Fibroblast of villous mesenchyme (primary cell): ENCODE data around the gene OTOA. TPM values are rescaled to one million over a fixed set of nuclear protein-coding genes. Genes with fewer than 3 reads are reported as not detected.
"Not testable (repeated sequence)": the region's sequence is repeated elsewhere in the genome, so short reads cannot be mapped to it uniquely, and the experiment has no call there.

Source experiments
- DNase-seq: peaks from one replicate; pipeline ENCODE4 v3.0.0-alpha.2; 2010; ENCODE audit warnings: low read depth
- H3K4me3 ChIP-seq: 2 replicates; pipeline ENCODE4 v1.5.1; 2011; ENCODE audit warnings: low read depth, mild to moderate bottlenecking, low read length
- CTCF ChIP-seq: IDR thresholded peaks from 2 replicates; pipeline ENCODE4 v1.5.1; 2012; ENCODE audit warnings: low read depth, mild to moderate bottlenecking, low read length; ENCODE audit not compliant: insufficient read depth
- total RNA-seq: library from RNA; depleted of rRNA; stranded (reverse); fragments of >200 nt; gene quantifications from 2 replicates; pipeline ENCODE4 v1.2.3, GENCODE V29; 2012

The OTOA gene
- total RNA-seq, 1 donor: under 0.01 TPM

DNA sequence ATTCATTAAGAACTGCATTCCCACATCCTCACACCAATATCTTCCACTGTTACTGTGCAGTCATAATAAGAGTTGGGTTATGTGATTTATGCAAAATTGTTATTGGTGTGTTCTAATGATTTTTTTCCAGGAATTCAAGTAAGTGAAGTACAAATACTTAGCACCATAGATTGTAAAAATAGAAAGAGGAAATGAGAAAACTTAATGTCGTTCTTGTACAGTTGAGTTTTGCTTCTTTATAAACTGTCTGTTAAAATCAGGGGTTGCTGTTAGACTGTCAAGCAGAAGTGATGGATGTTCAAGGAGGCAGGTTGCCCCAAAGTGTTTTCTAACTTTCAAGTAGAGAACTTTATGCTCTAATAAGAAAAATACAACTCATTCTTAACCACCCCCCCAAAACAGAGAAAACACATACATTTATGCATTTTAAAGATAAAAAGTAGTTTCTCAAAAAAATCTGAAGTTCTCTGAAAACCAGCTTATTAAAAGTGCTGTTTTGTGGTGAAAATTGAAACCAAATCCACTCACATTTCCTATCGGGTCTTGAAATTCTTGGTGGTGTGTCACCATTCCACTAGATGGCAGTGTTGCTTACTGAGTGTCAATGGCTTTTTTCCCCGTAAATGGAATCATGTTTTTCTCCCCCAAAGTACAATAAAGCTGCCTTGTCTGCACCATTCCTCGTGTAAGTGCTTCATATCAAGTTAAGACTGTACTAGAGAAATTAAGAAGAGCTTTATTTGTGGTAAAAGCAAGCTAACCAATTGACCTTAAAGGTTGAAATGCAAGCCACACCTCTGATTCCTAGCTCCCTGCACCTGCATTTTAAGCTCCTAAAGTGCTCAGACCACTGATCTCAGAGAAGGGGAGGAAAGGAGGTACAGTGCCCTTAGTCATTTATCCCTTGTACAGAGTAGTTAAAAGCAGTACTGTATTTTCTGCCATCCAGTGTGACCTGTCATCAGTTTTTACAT lies 6.7 kb upstream of the OTOA start:
- DNase-seq: peak; percentile 65
- no peak overlapping the region for H3K4me3 ChIP-seq
- peak; percentile 87 for TF ChIP-seq CTCF

- no peak for DNase-seq
- no peak overlapping the region for H3K4me3 ChIP-seq
- TF ChIP-seq CTCF: no peak
These were observed 4.6 kb upstream of the OTOA start for GRCh38 chr16:21659124-21659523.

GRCh38 chr16:21664801-21665492 lies 1.2 kb downstream of the OTOA start:
- no peak for TF ChIP-seq CTCF
- DNase-seq: no peak

GRCh38 chr16:21666772-21667171 lies 3.0 kb downstream of the OTOA start:
- no peak for TF ChIP-seq CTCF
- no peak for DNase-seq
- H3K4me3 ChIP-seq: no peak overlapping the region

More at GRCh38 chr16:21664801-21665492, 1.2 kb downstream of the OTOA start:
- H3K4me3 ChIP-seq: no peak overlapping the region

- no peak for TF ChIP-seq CTCF
- DNase-seq: no peak
These were observed 3.8 kb downstream of the OTOA start for GRCh38 chr16:21667575-21667974.

GRCh38 chr16:21673469-21673868 lies 9.7 kb downstream of the OTOA start:
- H3K4me3 ChIP-seq: no peak overlapping the region
- DNase-seq: no peak
- TF ChIP-seq CTCF: no peak

More at GRCh38 chr16:21667575-21667974, 3.8 kb downstream of the OTOA start:
- no peak overlapping the region for H3K4me3 ChIP-seq

DNA sequence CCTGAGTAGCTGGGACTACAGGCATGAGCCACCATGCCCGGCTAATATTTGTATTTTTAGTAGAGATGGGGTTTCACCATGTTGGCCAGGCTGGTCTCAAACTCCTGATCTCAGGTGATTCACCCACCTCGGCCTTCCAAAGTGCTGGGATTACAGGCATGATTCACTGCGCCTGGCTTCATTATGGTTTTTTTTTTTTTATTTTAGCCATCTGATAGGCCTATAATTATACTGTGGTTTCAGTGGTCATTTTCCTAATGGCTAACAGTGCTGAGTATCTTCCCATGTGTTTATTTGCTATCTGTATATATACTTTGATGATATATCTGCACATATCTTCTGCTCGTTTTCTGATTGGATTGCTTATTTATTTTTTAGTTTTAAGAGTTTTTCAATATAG lies 10.7 kb downstream of the OTOA start:
- H3K4me3 ChIP-seq, DNase-seq: not testable (repeated sequence)

DNA sequence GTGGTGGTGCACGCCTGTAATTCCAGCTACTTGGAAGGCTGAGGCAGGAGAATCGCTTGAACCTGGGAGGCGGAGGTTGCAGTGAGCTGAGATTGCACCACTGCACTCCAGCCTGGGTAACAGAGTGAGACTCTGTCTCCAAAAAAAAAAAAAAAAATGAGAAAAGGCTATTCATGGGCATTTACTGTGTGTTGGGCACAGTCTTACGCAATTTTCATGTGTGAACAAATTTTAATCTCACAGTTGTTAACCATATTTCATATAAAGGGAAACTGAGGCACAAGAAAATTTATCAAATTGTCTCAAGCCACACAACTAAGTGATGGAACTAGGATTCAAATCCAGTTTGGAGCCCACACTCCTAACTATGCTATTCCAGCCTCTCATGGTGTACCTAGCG lies 16.9 kb downstream of the OTOA start:
- not testable (repeated sequence) for H3K4me3 ChIP-seq, DNase-seq
